22Rv1 (cell line): Measurements from ENCODE around the gene RYK.

ENCODE experiments used
- H3K27ac ChIP-seq: fragments of 450-650 bp; 2 replicates; pipeline ENCODE4 v1.5.1; 2017
- CTCF ChIP-seq: fragments of 450-650 bp; IDR thresholded peaks from 2 replicates; pipeline ENCODE4 v1.5.1; 2017; ENCODE audit warnings: mild to moderate bottlenecking
- ZFX ChIP-seq: fragments of 450-650 bp; IDR thresholded peaks from 2 replicates; pipeline ENCODE4 v1.6.1; 2017; ENCODE audit warnings: antibody characterized with exemption, borderline replicate concordance

RYK gene

GRCh38 chr3:134244921-134245320 lies 5.7 kb downstream of the RYK start:
- H3K27ac ChIP-seq: no peak overlapping the region
- TF ChIP-seq CTCF (no peak), ZFX (no peak)

- TF ChIP-seq CTCF (no peak), ZFX (no peak)
- no peak overlapping the region for H3K27ac ChIP-seq
Observed at GRCh38 chr3:134242649-134243617, 7.7 kb downstream of the RYK start.

GRCh38 chr3:134239538-134239937 lies 11.1 kb downstream of the RYK start:
- TF ChIP-seq ZFX (no peak), CTCF (no peak)
- no peak overlapping the region for H3K27ac ChIP-seq

- no peak overlapping the region for H3K27ac ChIP-seq
- no peak for TF ChIP-seq ZFX
- TF ChIP-seq CTCF: no peak
Observed at GRCh38 chr3:134237454-134238145, 13.1 kb downstream of the RYK start.

- no peak overlapping the region for H3K27ac ChIP-seq
- TF ChIP-seq CTCF (no peak), ZFX (no peak)
Observed at GRCh38 chr3:134236505-134237170, 14.0 kb downstream of the RYK start.

GRCh38 chr3:134235577-134236076 lies 15.0 kb downstream of the RYK start:
- no peak for TF ChIP-seq ZFX
- no peak overlapping the region for H3K27ac ChIP-seq

GRCh38 chr3:134232951-134233350 lies 17.7 kb downstream of the RYK start:
- H3K27ac ChIP-seq: no peak overlapping the region
- TF ChIP-seq CTCF: no peak
- TF ChIP-seq ZFX: no peak
